ENCODE results near the gene TMEM132E.

TMEM132E gene

GRCh38 chr17:34665819-34666763 is 86.7 kb downstream of the TMEM132E start:
- DNase-seq (ENCODE audit: low spot score): no peak

- no peak for DNase-seq (ENCODE audit: low spot score)
Measured at GRCh38 chr17:34667656-34668055, 88.3 kb downstream of the TMEM132E start.

GRCh38 chr17:34668206-34668605 is 88.8 kb downstream of the TMEM132E start:
- DNase-seq (ENCODE audit: low spot score): no peak

- DNase-seq (ENCODE audit: low spot score): no peak
Measured at GRCh38 chr17:34669511-34669910, 90.1 kb downstream of the TMEM132E start.

GRCh38 chr17:34670618-34671017 is 91.2 kb downstream of the TMEM132E start:
- DNase-seq (ENCODE audit: low spot score): no peak

- DNase-seq (ENCODE audit: low spot score): no peak
Measured at GRCh38 chr17:34671191-34671590, 91.8 kb downstream of the TMEM132E start.

- DNase-seq (ENCODE audit: low spot score): no peak
Measured at GRCh38 chr17:34672176-34672785, 92.9 kb downstream of the TMEM132E start.

GRCh38 chr17:34673516-34673915 is 94.1 kb downstream of the TMEM132E start:
- DNase-seq (ENCODE audit: low spot score): no peak

GRCh38 chr17:34673995-34674890 is 94.9 kb downstream of the TMEM132E start:
- no peak for DNase-seq (ENCODE audit: low spot score)

GRCh38 chr17:34675143-34675542 is 95.8 kb downstream of the TMEM132E start:
- no peak for DNase-seq (ENCODE audit: low spot score)

GRCh38 chr17:34675605-34676004 is 96.2 kb downstream of the TMEM132E start:
- DNase-seq (ENCODE audit: low spot score): no peak

GRCh38 chr17:34680151-34680550 is 100.8 kb downstream of the TMEM132E start:
- no peak for DNase-seq (ENCODE audit: low spot score)

GRCh38 chr17:34682305-34682704 is 102.9 kb downstream of the TMEM132E start:
- no peak for DNase-seq (ENCODE audit: low spot score)

- DNase-seq (ENCODE audit: low spot score): no peak
Measured at GRCh38 chr17:34683390-34683789, 104.0 kb downstream of the TMEM132E start.
